ENCODE results near the gene HMX3. TPM values are rescaled to one million over a fixed set of nuclear protein-coding genes. Genes with fewer than 3 reads are reported as not detected.

Gene HMX3
- total RNA-seq, 3 donors from 2014 or later = 0.16 TPM; not detected in 2

GRCh38 chr10:123119081-123119480 lies 16.7 kb upstream of the HMX3 start:
- no peaks in the 10 kb centered on the region for H3K9me3 Mint-ChIP-seq
- no peak for ATAC-seq
- H3K4me1 Mint-ChIP-seq (ENCODE audit: low read depth) = no peaks in the 10 kb centered on the region

GRCh38 chr10:123126246-123126645 lies 9.5 kb upstream of the HMX3 start:
- no peak for DNase-seq
- ATAC-seq = no peak
- Mint-ChIP-seq H3K4me1 (ENCODE audit: low read depth) (no peaks in the 10 kb centered on the region), H3K9me3 (no peaks in the 10 kb centered on the region), H3K27me3 (ENCODE audit: low read depth) (peaks cover 52% of the 10 kb centered on the region), H3K36me3 (ENCODE audit: insufficient read depth) (no peaks in the 10 kb centered on the region), H3K4me3 (no peak overlapping the region)

More at GRCh38 chr10:123119081-123119480, 16.7 kb upstream of the HMX3 start:
- Mint-ChIP-seq H3K4me3 (no peak overlapping the region), H3K27me3 (ENCODE audit: low read depth) (peaks cover 36% of the 10 kb centered on the region), H3K36me3 (ENCODE audit: insufficient read depth) (no peaks in the 10 kb centered on the region)
- DNase-seq = no peak

- Mint-ChIP-seq H3K4me1 (ENCODE audit: low read depth) (peaks cover 22% of the 10 kb centered on the region), H3K9me3 (no peaks in the 10 kb centered on the region)
These were observed 6.0 kb upstream of the HMX3 start for GRCh38 chr10:123129618-123130271.

GRCh38 chr10:123132576-123133477 lies 2.9 kb upstream of the HMX3 start:
- peaks cover 71% of the 10 kb centered on the region for H3K27me3 Mint-ChIP-seq (ENCODE audit: low read depth)
- H3K36me3 Mint-ChIP-seq (ENCODE audit: insufficient read depth) = no peaks in the 10 kb centered on the region
- H3K4me3 Mint-ChIP-seq = peak overlapping the region; percentile 67
- H3K4me1 Mint-ChIP-seq (ENCODE audit: low read depth) = peaks cover 34% of the 10 kb centered on the region
- H3K9me3 Mint-ChIP-seq = no peaks in the 10 kb centered on the region
- ATAC-seq (peak; percentile 70 to 72), DNase-seq (peak; percentile 88)

More at GRCh38 chr10:123129618-123130271, 6.0 kb upstream of the HMX3 start:
- H3K4me3 Mint-ChIP-seq = no peak overlapping the region
- ATAC-seq (no peak), DNase-seq (no peak)
- H3K36me3 Mint-ChIP-seq (ENCODE audit: insufficient read depth) = no peaks in the 10 kb centered on the region
- H3K27me3 Mint-ChIP-seq (ENCODE audit: low read depth) = peaks cover 79% of the 10 kb centered on the region

GRCh38 chr10:123133541-123134342 lies 2.0 kb upstream of the HMX3 start:
- no peaks in the 10 kb centered on the region for H3K36me3 Mint-ChIP-seq (ENCODE audit: insufficient read depth)
- peaks cover 75% of the 10 kb centered on the region for H3K27me3 Mint-ChIP-seq (ENCODE audit: low read depth)
- ATAC-seq = no peak
- H3K9me3 Mint-ChIP-seq = no peaks in the 10 kb centered on the region
- DNase-seq = no peak
- peak overlapping the region; percentile 67 for H3K4me3 Mint-ChIP-seq
- H3K4me1 Mint-ChIP-seq (ENCODE audit: low read depth) = peaks cover 36% of the 10 kb centered on the region

GRCh38 chr10:123134343-123134914 lies 1.3 kb upstream of the HMX3 start:
- DNase-seq (no peak), ATAC-seq (no peak)
- Mint-ChIP-seq H3K4me1 (ENCODE audit: low read depth) (peaks cover 37% of the 10 kb centered on the region), H3K36me3 (ENCODE audit: insufficient read depth) (no peaks in the 10 kb centered on the region), H3K27me3 (ENCODE audit: low read depth) (peaks cover 78% of the 10 kb centered on the region), H3K9me3 (no peaks in the 10 kb centered on the region), H3K4me3 (peak overlapping the region; percentile 54)

- Mint-ChIP-seq H3K4me1 (ENCODE audit: low read depth) (peaks cover 42% of the 10 kb centered on the region), H3K27me3 (ENCODE audit: low read depth) (peaks cover 78% of the 10 kb centered on the region), H3K9me3 (no peaks in the 10 kb centered on the region), H3K36me3 (ENCODE audit: insufficient read depth) (no peaks in the 10 kb centered on the region), H3K4me3 (peak overlapping the region; percentile 63)
- ATAC-seq = no peak
- no peak for DNase-seq
These were observed 805 bp upstream of the HMX3 start for GRCh38 chr10:123134915-123135414.

- Mint-ChIP-seq H3K27me3 (ENCODE audit: low read depth) (peaks cover 83% of the 10 kb centered on the region), H3K4me1 (ENCODE audit: low read depth) (peaks cover 51% of the 10 kb centered on the region), H3K9me3 (no peaks in the 10 kb centered on the region), H3K4me3 (peak overlapping the region; percentile 81), H3K36me3 (ENCODE audit: insufficient read depth) (no peaks in the 10 kb centered on the region)
- ATAC-seq (peak in 1 of 2 donors; percentile 4), DNase-seq (no peak)
These were observed 543 bp downstream of the HMX3 start for GRCh38 chr10:123136221-123136805.

GRCh38 chr10:123136806-123137642 lies 1.3 kb downstream of the HMX3 start:
- Mint-ChIP-seq H3K27me3 (ENCODE audit: low read depth) (peaks cover 84% of the 10 kb centered on the region), H3K36me3 (ENCODE audit: insufficient read depth) (no peaks in the 10 kb centered on the region), H3K9me3 (no peaks in the 10 kb centered on the region), H3K4me3 (peak overlapping the region; percentile 81), H3K4me1 (ENCODE audit: low read depth) (peaks cover 57% of the 10 kb centered on the region)
- peak; percentile 14 for DNase-seq
- ATAC-seq = peak; percentile 25 to 31

- DNase-seq (no peak), ATAC-seq (no peak)
- Mint-ChIP-seq H3K27me3 (ENCODE audit: low read depth) (peaks cover 82% of the 10 kb centered on the region), H3K36me3 (ENCODE audit: insufficient read depth) (no peaks in the 10 kb centered on the region), H3K4me3 (no peak overlapping the region), H3K4me1 (ENCODE audit: low read depth) (peaks cover 56% of the 10 kb centered on the region), H3K9me3 (no peaks in the 10 kb centered on the region)
These were observed 3.4 kb downstream of the HMX3 start for GRCh38 chr10:123139165-123139520.

- no peak for ATAC-seq
- Mint-ChIP-seq H3K4me1 (ENCODE audit: low read depth) (peaks cover 56% of the 10 kb centered on the region), H3K36me3 (ENCODE audit: insufficient read depth) (no peaks in the 10 kb centered on the region), H3K27me3 (ENCODE audit: low read depth) (peaks cover 82% of the 10 kb centered on the region), H3K4me3 (no peak overlapping the region), H3K9me3 (no peaks in the 10 kb centered on the region)
- DNase-seq = no peak
These were observed 3.9 kb downstream of the HMX3 start for GRCh38 chr10:123139521-123140163.

GRCh38 chr10:123140164-123140982 lies 4.6 kb downstream of the HMX3 start:
- peak; percentile 11 for DNase-seq
- H3K4me1 Mint-ChIP-seq (ENCODE audit: low read depth) = peaks cover 60% of the 10 kb centered on the region
- H3K9me3 Mint-ChIP-seq = no peaks in the 10 kb centered on the region
- H3K4me3 Mint-ChIP-seq = peak overlapping the region; percentile 43
- H3K27me3 Mint-ChIP-seq (ENCODE audit: low read depth) = peaks cover 86% of the 10 kb centered on the region
- ATAC-seq = peak; percentile 8 to 19
- H3K36me3 Mint-ChIP-seq (ENCODE audit: insufficient read depth) = no peaks in the 10 kb centered on the region

All from activated T-cell treated with anti-CD3 and anti-CD28 coated beads, Interleukin-2, amount 50 U/mL, for 4 hours (primary cell).